Urothelium cell line (cell line): ENCODE data around the gene TPPP.
A peak's percentile ranks its signal among the peaks of the same experiment; 100 is the strongest.
"Not testable (repeated sequence)": the region's sequence is repeated elsewhere in the genome, so short reads cannot be mapped to it uniquely, and the experiment has no call there.

Source experiments
- DNase-seq: peaks from one replicate; pipeline ENCODE4 v3.0.0; 2011; ENCODE audit warnings: low spot score, mixed read lengths
- FAIRE-seq: peaks from 2 replicates; lab custom pipeline; 2011; peaks lifted over from hg19 to GRCh38; lab: Jason Lieb, UNC

Gene TPPP

GRCh38 chr5:693271-694041 lies at the start of gene TPPP:
TSS of gene TPPP (minus strand) at chr5:693352. CDS start at chr5:678060, 15,292 bp downstream.
- FAIRE-seq (peak; percentile 65), DNase-seq (peak; percentile 98)

GRCh38 chr5:742276-742675 lies 49.1 kb upstream of the TPPP start:
- not testable (repeated sequence) for DNase-seq, FAIRE-seq

GRCh38 chr5:734145-734544 lies 41.0 kb upstream of the TPPP start:
- not testable (repeated sequence) for DNase-seq, FAIRE-seq

GRCh38 chr5:732754-733454 lies 39.8 kb upstream of the TPPP start:
- not testable (repeated sequence) for DNase-seq
- FAIRE-seq: peak; percentile 77

- FAIRE-seq: peak; percentile 77
- not testable (repeated sequence) for DNase-seq
These were observed 36.1 kb upstream of the TPPP start for GRCh38 chr5:729225-729624.

- DNase-seq, FAIRE-seq: not testable (repeated sequence)
These were observed 33.9 kb upstream of the TPPP start for GRCh38 chr5:727087-727486.

- FAIRE-seq, DNase-seq: not testable (repeated sequence)
These were observed 30.7 kb upstream of the TPPP start for GRCh38 chr5:723865-724264.

GRCh38 chr5:723309-723708 lies 30.2 kb upstream of the TPPP start:
- not testable (repeated sequence) for DNase-seq, FAIRE-seq

GRCh38 chr5:719379-719778 lies 26.2 kb upstream of the TPPP start:
- not testable (repeated sequence) for FAIRE-seq, DNase-seq

- FAIRE-seq (no peak), DNase-seq (no peak)
These were observed 24.0 kb upstream of the TPPP start for GRCh38 chr5:717143-717542.

GRCh38 chr5:716740-717139 lies 23.6 kb upstream of the TPPP start:
- DNase-seq, FAIRE-seq: not testable (repeated sequence)

- FAIRE-seq, DNase-seq: not testable (repeated sequence)
These were observed 22.5 kb upstream of the TPPP start for GRCh38 chr5:715636-716035.

GRCh38 chr5:714215-715118 lies 21.3 kb upstream of the TPPP start:
- FAIRE-seq: peak; percentile 48

GRCh38 chr5:713686-714085 lies 20.5 kb upstream of the TPPP start:
- not testable (repeated sequence) for DNase-seq, FAIRE-seq

More at GRCh38 chr5:714215-715118, 21.3 kb upstream of the TPPP start:
- DNase-seq: not testable (repeated sequence)

- FAIRE-seq, DNase-seq: not testable (repeated sequence)
These were observed 15.8 kb upstream of the TPPP start for GRCh38 chr5:708848-709517.

- FAIRE-seq: not testable (repeated sequence)
These were observed 15.2 kb upstream of the TPPP start for GRCh38 chr5:708374-708773.

GRCh38 chr5:706127-706526 lies 13.0 kb upstream of the TPPP start:
- FAIRE-seq, DNase-seq: not testable (repeated sequence)

More at GRCh38 chr5:708374-708773, 15.2 kb upstream of the TPPP start:
- DNase-seq: not testable (repeated sequence)

GRCh38 chr5:696753-697702 lies 3.9 kb upstream of the TPPP start:
- peak; percentile 97 for FAIRE-seq
- not testable (repeated sequence) for DNase-seq

- not testable (repeated sequence) for DNase-seq, FAIRE-seq
These were observed 3.0 kb upstream of the TPPP start for GRCh38 chr5:696191-696590.
